Fibroblast of skin of scalp (primary cell): ENCODE measurements around the gene ASH1L. TPM values are rescaled to one million over a fixed set of nuclear protein-coding genes. Genes with fewer than 3 reads are reported as not detected.
"Not testable (repeated sequence)": the region's sequence is repeated elsewhere in the genome, so short reads cannot be mapped to it uniquely, and the experiment has no call there.

Source experiments
- DNase-seq: peaks from one replicate; pipeline ENCODE4 v3.0.0-alpha.2; 2013
- polyA plus RNA-seq, 2 experiments: library from polyadenylated mRNA; unstranded; fragments of 120-200 nt; gene quantifications; one replicate each; pipeline ENCODE4 v1.2.1, GENCODE V29; 2013; ENCODE audit not compliant: insufficient read length in 2 of 2

Gene ASH1L
- polyA plus RNA-seq (2013, experiment 1 of 2; ENCODE audit: insufficient read length), result 14.2 TPM
- polyA plus RNA-seq (2013, experiment 2 of 2; ENCODE audit: insufficient read length), result 17.3 TPM

DNA sequence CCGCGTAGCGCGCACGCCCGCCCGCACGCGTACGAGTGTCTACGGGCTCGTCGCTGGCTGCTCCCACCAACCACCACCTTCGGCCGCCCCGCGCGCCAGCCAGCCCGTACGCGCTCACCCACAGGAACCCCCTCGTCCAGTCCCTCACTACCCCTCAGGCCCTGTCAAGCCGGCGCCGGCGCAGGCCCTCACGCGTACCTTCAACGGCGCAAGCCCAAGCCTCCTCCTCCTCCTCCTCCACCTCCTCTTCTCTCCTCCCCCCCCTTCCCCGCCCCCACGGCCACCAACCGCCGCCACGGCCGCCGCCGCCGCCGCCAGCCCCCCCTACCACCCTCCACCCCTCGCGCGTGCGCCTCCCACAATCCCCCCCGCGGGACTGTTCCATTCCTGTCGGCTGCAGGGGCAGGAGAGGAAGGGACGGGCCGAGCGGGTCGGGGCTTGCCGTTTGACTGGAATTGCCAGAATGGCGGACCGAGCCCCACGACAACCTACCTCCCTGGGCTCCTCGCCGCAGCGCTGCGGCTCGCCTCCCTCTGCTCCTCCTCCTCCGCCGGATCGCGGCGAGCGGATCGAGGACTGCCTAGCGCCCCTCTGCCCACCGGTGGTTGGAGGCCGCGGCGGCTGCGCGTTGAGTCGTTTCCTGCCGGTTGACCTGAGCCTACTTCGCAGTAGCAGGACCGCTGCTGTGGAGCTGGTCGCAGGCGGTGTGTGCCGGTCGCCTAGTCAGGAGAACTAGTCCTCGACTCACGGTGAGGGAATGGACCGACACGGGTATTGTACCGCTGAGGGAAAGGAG, at the start of gene ASH1L:
TSS of gene ASH1L (minus strand) at position 223 of the 796 bp plus-strand sequence. CDS start 41,284 bp downstream, outside the sequence.
- DNase-seq, result peak; percentile 96

DNA sequence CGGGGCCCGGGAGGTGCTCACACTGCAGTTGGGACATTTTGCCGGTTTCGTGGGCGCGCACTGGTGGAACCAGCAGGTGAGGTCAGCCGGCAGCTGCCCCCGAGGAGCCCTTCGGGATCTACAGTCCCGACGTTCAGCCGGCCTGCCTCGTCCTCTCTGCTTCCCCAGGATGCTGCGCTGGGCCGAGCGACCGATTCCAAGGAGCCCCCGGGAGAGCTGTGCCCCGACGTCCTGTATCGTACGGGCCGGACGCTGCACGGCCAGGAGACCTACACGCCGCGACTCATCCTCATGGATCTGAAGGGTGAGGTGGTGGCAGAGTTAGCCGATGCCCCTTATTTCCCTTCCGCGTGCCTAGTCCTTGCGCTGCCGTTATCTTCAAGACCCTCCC, 47.6 kb upstream of the ASH1L start:
- DNase-seq, result not testable (repeated sequence)

DNA sequence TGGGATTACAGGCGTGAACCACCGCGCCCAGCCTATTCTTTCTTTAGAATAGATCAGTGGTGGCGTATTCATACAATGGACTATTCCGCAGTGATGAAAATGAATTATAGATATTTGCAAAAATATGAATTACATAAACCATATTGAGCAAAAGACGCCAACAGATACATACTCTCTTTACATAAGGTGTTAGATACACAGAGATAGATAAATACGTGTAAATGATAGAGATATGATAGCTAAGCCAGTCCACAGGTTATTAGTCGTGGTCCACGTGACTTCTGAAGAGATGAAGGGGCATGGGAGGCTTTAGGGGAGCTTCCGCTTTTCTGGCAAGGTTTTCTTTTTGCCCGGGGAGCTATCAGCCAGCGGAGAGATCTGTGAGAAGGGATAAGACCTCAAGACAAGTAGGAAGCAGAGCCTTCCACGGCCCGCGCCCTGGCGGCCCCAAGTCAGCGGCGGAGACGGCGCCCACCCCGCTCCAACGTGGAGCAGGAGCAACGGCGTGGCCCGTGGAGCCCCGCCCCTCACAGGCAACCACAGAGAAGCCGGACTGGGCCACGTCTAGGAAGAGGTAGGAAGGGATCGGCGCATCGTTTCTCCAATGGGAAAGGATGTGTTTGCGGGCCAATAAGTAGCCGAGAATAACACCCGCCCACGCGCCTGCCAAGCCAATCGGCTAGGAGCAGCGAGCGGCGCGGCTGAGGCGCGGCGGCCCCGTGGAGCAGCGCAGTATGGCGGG, 47.1 kb upstream of the ASH1L start, which contains the start of gene MSTO1:
TSS of gene MSTO1 (plus strand) at position 704 of the 742 bp plus-strand sequence. CDS start at position 735, 31 bp downstream.
- DNase-seq, result peak; percentile 98

- no peak for DNase-seq
Measured at GRCh38 chr1:155608888-155609225, 46.3 kb upstream of the ASH1L start.

DNA sequence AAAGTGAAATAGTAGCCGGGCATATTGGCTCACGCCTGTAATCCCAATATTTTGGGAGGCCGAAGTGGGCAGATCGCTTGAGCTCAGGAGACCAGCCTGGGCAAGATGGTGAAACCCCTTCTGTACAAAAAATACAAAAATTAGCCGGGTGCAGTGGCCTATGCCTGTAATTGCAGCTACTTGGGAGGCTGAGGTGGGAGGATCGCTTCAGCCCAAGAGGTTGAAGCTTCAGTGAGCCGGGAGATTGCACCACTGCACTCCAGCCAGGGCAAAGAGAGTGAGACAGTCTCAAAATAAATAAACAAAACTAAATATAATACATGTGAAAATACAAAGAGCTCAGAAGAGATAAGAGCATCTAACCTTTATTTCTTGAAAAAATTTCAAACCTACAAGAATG, 45.1 kb upstream of the ASH1L start:
- no peak for DNase-seq

GRCh38 chr1:155599828-155600572, 37.4 kb upstream of the ASH1L start:
- not testable (repeated sequence) for DNase-seq

DNA sequence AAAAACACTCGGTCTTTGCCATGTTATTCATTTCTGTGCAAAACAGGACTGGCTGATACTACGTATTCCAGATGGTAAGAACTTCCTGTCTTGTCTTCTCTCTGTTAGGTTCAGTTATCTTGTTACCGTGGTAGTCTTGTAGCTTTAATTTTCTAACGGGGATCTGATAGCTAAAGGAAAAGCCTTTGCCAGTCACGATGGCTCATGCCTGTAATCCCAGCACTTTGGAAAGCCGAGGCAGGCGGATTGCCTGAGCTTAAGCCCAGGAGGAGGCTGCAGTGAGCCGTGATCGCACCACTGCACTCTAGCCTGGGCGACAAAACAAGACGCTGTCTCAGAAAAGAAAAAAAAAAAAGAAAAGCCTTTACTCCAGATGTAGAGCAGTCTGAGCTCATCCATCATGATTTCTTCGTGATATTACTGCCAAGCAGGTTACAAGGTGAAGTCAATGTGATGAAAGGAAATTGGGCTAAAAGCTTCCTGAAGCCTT, 36.3 kb upstream of the ASH1L start:
- DNase-seq, result peak; percentile 37

- DNase-seq, result no peak
Measured at GRCh38 chr1:155596864-155597263, 34.3 kb upstream of the ASH1L start.

GRCh38 chr1:155595877-155596474, 33.4 kb upstream of the ASH1L start:
- DNase-seq, result not testable (repeated sequence)

DNA sequence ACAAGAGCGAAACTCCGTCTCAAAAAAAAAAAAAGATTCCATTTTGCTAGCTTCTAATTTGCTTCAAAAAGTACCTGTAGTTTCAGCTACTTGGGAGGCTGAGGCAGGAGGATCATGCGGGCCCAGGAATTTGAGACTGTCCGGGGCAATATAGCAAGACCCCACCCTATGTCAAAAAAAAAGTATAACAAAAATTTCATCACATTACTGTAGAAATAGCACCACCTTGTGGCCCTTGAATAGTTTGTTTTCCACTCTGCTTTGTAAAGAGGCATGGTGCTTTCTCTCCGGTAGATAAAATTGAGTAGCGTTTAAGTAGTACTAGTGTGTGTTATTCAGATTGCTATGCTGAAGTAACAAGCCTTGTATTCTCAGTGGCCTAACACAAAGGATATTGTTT, 29.2 kb upstream of the ASH1L start:
- DNase-seq, result peak; percentile 71

DNA sequence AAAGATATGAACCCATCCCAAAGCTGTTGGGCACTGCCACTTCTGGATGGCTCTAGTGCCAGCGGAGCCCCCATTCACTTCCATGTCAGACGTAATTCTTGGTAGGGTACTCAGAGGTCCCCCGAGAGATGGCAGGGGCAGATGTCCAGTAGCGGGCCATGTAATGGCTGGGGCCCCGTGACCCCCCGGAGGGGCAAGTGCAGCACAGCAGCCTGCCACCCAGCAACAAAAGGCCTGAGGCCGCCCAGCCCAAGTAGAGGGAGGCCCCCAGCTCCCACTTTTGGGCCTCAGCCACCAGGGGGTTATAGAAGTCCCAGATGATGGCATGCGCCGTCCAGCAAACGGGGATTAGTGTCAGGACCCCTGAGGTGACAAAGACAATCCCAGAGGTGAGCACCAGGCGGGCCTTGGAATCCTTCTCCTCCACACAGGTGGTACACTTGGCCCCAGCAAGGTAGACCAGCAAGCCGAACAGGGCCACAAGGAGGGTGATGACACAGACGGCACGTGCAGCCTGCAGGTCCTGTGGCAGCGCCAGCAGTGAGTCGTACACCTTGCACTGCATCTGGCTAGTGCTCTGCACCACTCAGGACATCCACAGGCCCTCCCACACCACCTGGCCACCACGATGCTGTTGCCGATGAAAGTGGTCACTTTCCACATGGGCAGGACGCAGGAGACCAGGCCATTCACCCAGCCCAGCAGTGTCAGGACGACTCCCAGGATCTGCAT, 28.1 kb upstream of the ASH1L start:
- not testable (repeated sequence) for DNase-seq

DNA sequence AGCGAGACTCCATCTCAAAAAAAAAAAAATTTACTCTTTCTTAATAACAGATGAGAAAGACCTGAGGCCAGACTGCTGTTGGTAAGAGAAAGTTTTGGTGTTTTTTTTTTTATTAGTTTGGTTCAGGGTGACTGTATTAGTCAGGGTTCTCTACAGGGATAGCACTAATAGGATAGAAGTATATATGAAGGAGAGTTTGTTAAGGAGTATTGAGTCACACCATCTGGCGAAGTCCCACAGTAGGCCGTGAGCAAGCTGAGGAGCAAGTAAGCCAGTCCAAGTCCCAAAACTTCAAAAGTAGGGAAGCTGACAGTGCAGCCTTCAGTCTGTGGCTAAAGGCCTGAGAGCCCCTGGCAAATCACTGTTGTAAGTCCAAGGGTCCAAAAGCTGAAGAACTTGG, 26.7 kb upstream of the ASH1L start:
- DNase-seq, result not testable (repeated sequence)

- DNase-seq, result not testable (repeated sequence)
Measured at GRCh38 chr1:155583846-155584245, 21.2 kb upstream of the ASH1L start.

- DNase-seq, result not testable (repeated sequence)
Measured at GRCh38 chr1:155575608-155576007, 13.0 kb upstream of the ASH1L start.

- no peak for DNase-seq
Measured at GRCh38 chr1:155574077-155574476, 11.5 kb upstream of the ASH1L start.

DNA sequence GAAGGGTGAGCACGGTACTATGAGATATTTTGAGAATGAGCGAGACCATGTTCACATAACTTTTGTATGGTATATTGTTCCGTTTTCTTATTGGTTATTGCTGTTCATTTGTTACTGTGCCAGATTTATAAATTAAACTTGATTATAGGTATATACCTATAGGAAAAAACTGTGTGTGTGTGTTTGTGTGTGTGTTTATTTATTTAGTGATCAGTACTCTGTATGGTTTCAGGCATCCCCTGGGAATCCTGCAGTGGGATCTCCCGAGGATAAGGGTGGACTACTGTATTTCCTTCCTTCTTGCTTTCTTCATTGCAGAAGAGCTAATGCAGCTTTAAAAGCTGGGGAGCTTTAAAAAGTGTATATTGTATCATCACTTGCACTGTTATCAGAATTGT, 8.0 kb upstream of the ASH1L start:
- DNase-seq, result no peak

DNA sequence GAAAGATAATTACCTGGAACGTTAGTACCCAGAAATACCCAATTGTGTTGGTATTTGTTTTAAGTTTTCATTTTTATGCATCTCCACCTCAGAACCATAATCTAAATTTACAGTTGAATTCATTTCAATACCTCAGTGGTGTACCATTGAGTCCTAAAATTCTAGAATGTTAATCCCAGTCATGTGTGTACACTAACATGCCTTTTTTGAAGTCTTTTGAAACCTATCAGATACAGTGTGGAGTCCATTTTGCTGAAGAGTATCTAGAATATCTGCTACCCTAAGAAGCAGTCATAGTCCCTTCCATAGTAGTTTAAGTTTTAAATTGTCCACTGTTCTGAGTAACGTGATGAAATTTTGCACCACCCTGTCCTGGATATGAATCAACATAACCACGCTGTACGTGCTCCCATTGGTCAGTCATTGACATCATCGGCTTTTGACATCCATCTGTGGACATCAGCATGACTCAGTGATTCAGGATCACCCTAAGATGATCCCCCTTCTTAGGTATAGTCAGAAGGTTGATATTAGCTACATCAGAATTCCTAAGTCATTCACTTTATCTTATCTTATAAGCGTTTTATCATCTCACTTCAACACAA, 7.5 kb upstream of the ASH1L start:
- DNase-seq, result peak; percentile 12

DNA sequence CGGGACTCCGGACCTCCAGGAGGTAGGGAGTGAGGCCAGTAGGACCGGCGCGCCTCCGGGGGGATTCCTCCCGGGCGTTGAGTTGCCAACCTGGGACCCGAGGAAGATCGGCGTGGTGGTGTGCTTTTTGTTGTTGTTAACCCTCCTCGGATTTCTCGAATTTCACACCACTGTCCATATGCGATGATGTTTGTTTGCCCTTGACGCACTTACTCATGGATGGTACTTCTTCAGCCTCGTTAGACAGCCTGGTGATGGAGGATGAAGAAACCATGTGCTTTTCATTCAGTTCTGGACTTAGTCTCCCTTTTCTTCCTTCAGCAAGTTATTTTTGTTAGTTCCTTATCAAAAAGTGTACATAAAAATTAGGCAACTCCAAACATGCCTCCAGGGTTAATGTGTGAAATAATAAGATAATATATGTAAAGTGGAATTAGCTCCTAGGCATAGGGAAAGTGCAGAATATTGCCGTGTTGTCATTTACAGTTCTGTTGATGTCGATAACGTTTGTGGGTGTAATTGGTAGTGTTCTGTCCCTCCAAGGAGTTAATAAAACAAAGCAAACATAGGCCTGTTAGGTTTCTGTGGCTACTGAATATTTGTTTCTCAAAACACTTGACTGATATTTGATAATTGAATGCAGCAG, 897 bp upstream of the ASH1L start:
- DNase-seq, result not testable (repeated sequence)

- DNase-seq, result not testable (repeated sequence)
Measured at GRCh38 chr1:155561779-155562580, 623 bp downstream of the ASH1L start.

GRCh38 chr1:155555915-155556314, 6.7 kb downstream of the ASH1L start:
- DNase-seq, result no peak
